HG03139 (cell line): Measurements from ENCODE around the gene ZNF226.
"Not testable (repeated sequence)": the region's sequence is repeated elsewhere in the genome, so short reads cannot be mapped to it uniquely, and the experiment has no call there.

Experiments
- ATAC-seq: cut with Tn5 transposase; IDR thresholded peaks from one replicate; pipeline ENCODE4 v1.9.1; 2021; ENCODE audit not compliant: unreplicated experiment

The ZNF226 gene

GRCh38 chr19:44164673-44165512, at the start of gene ZNF226:
Gene ZNF226, plus strand, starts transcription at chr19:44165100. Its CDS starts 4,981 bp downstream, at chr19:44170081.
- ATAC-seq: peak; percentile 76

- ATAC-seq: not testable (repeated sequence)
Observed at GRCh38 chr19:44121162-44121561, 43.7 kb upstream of the ZNF226 start.

- no peak for ATAC-seq
Observed at GRCh38 chr19:44131955-44132354, 32.9 kb upstream of the ZNF226 start.

GRCh38 chr19:44141191-44142058, 23.5 kb upstream of the ZNF226 start, which contains the start of gene ZNF234:
Gene ZNF234, plus strand, starts transcription at chr19:44141554. Its CDS starts 3,079 bp downstream, at chr19:44144633.
- ATAC-seq: no peak

- no peak for ATAC-seq
Observed at GRCh38 chr19:44142059-44142433, 22.9 kb upstream of the ZNF226 start.

GRCh38 chr19:44149776-44150175, 15.1 kb upstream of the ZNF226 start:
- ATAC-seq: no peak

- no peak for ATAC-seq
Observed at GRCh38 chr19:44151491-44151890, 13.4 kb upstream of the ZNF226 start.

- no peak for ATAC-seq
Observed at GRCh38 chr19:44156475-44156874, 8.4 kb upstream of the ZNF226 start.

GRCh38 chr19:44163789-44164188, 1.1 kb upstream of the ZNF226 start:
- ATAC-seq: no peak

- no peak for ATAC-seq
Observed at GRCh38 chr19:44164327-44164672, 600 bp upstream of the ZNF226 start.

- ATAC-seq: not testable (repeated sequence)
Observed at GRCh38 chr19:44170660-44171059, 5.8 kb downstream of the ZNF226 start.

- no peak for ATAC-seq
Observed at GRCh38 chr19:44176590-44176989, 11.7 kb downstream of the ZNF226 start.

GRCh38 chr19:44180968-44181367, 16.1 kb downstream of the ZNF226 start:
- ATAC-seq: no peak

- ATAC-seq: no peak
Observed at GRCh38 chr19:44182145-44182544, 17.2 kb downstream of the ZNF226 start.

GRCh38 chr19:44190020-44190419, 25.1 kb downstream of the ZNF226 start:
- no peak for ATAC-seq

- ATAC-seq: no peak
Observed at GRCh38 chr19:44192127-44192526, 27.2 kb downstream of the ZNF226 start.

- no peak for ATAC-seq
Observed at GRCh38 chr19:44196772-44197171, 31.9 kb downstream of the ZNF226 start.

GRCh38 chr19:44202470-44202869, 37.6 kb downstream of the ZNF226 start:
- ATAC-seq: no peak

- ATAC-seq: no peak
Observed at GRCh38 chr19:44202974-44203373, 38.1 kb downstream of the ZNF226 start.

GRCh38 chr19:44203877-44204276, 39.0 kb downstream of the ZNF226 start:
- ATAC-seq: not testable (repeated sequence)

- ATAC-seq: no peak
Observed at GRCh38 chr19:44204772-44205171, 39.9 kb downstream of the ZNF226 start.
